NCI-H2227 treated with DMSO at 0.1 percent for 48 hours (cell line): Measurements from ENCODE around the gene DET1.
"Not testable (repeated sequence)": the region's sequence is repeated elsewhere in the genome, so short reads cannot be mapped to it uniquely, and the experiment has no call there.

Source experiments
- DNase-seq: peaks from one replicate; lab custom pipeline; 2025; lab: John Stamatoyannopoulos, UW

Gene DET1

GRCh38 chr15:88540350-88540749, 6.1 kb downstream of the DET1 start:
- DNase-seq = not testable (repeated sequence)

GRCh38 chr15:88539441-88539840, 7.0 kb downstream of the DET1 start:
- DNase-seq = no peak

- no peak for DNase-seq
Measured at GRCh38 chr15:88538972-88539371, 7.5 kb downstream of the DET1 start.

- no peak for DNase-seq
Measured at GRCh38 chr15:88537591-88538317, 8.7 kb downstream of the DET1 start.

GRCh38 chr15:88535607-88536313, 10.7 kb downstream of the DET1 start:
- no peak for DNase-seq

- no peak for DNase-seq
Measured at GRCh38 chr15:88535100-88535499, 11.4 kb downstream of the DET1 start.

GRCh38 chr15:88533376-88533775, 13.1 kb downstream of the DET1 start:
- DNase-seq = no peak

- no peak for DNase-seq
Measured at GRCh38 chr15:88529021-88529630, 17.4 kb downstream of the DET1 start.

- DNase-seq = no peak
Measured at GRCh38 chr15:88526247-88526879, 20.1 kb downstream of the DET1 start.

GRCh38 chr15:88525418-88525817, 21.1 kb downstream of the DET1 start:
- no peak for DNase-seq

- DNase-seq = not testable (repeated sequence)
Measured at GRCh38 chr15:88524094-88524493, 22.4 kb downstream of the DET1 start.

GRCh38 chr15:88518903-88519302, 27.6 kb downstream of the DET1 start:
- no peak for DNase-seq

GRCh38 chr15:88513195-88513594, 33.3 kb downstream of the DET1 start:
- no peak for DNase-seq

GRCh38 chr15:88512601-88513000, 33.9 kb downstream of the DET1 start:
- no peak for DNase-seq

GRCh38 chr15:88512078-88512477, 34.4 kb downstream of the DET1 start:
- DNase-seq = peak; percentile 77

- DNase-seq = no peak
Measured at GRCh38 chr15:88511161-88511560, 35.3 kb downstream of the DET1 start.

GRCh38 chr15:88509964-88510363, 36.5 kb downstream of the DET1 start:
- no peak for DNase-seq

- no peak for DNase-seq
Measured at GRCh38 chr15:88509321-88509720, 37.2 kb downstream of the DET1 start.

GRCh38 chr15:88506628-88507027, 39.9 kb downstream of the DET1 start:
- DNase-seq = no peak

- DNase-seq = peak; percentile 10
Measured at GRCh38 chr15:88505721-88506120, 40.8 kb downstream of the DET1 start.

- no peak for DNase-seq
Measured at GRCh38 chr15:88504445-88504844, 42.0 kb downstream of the DET1 start.

GRCh38 chr15:88498996-88499395, 47.5 kb downstream of the DET1 start:
- DNase-seq = peak; percentile 35
